OCI-LY3 (cell line): ENCODE measurements around the gene CFAP54.
"Not testable (repeated sequence)": the region's sequence is repeated elsewhere in the genome, so short reads cannot be mapped to it uniquely, and the experiment has no call there.

Source experiments
- EZH2phosphoT487 ChIP-seq: fragments of 200-600 bp; shearing (Covaris generic); IDR thresholded peaks from 2 replicates; pipeline ENCODE4 v1.6.1; 2018; ENCODE audit warnings: antibody characterized with exemption, mixed run types, low read depth
- TF ChIP-seq, protein P1 (sequence below): fragments of 200-600, 300-600 bp; sonication (generic); IDR thresholded peaks from 2 replicates; pipeline ENCODE4 v1.5.1; 2014; ENCODE audit warnings: antibody characterized with exemption, low read length, low read depth

DNA sequence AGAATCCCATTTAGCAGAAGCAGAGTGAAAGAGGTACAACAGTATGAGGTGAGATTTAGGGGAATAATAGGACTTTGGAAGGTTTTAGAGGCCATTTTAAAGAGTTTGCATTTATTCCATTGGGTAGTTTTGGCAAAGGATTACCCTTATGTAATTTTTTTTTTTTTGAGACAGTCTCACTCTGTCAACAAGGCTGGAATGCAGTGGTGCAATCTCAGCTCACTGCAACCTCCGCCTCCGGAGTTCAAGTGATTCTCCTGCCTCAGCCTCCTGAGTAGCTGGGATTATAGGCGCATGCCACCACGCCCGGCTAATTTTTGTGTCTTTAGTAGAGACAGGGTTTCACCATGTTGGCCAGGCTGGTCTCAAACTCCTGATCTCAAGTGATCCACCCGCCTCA, 4.8 kb downstream of the CFAP54 start:
- TF ChIP-seq, protein P1, sequence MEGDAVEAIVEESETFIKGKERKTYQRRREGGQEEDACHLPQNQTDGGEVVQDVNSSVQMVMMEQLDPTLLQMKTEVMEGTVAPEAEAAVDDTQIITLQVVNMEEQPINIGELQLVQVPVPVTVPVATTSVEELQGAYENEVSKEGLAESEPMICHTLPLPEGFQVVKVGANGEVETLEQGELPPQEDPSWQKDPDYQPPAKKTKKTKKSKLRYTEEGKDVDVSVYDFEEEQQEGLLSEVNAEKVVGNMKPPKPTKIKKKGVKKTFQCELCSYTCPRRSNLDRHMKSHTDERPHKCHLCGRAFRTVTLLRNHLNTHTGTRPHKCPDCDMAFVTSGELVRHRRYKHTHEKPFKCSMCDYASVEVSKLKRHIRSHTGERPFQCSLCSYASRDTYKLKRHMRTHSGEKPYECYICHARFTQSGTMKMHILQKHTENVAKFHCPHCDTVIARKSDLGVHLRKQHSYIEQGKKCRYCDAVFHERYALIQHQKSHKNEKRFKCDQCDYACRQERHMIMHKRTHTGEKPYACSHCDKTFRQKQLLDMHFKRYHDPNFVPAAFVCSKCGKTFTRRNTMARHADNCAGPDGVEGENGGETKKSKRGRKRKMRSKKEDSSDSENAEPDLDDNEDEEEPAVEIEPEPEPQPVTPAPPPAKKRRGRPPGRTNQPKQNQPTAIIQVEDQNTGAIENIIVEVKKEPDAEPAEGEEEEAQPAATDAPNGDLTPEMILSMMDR, result not testable (repeated sequence)
- not testable (repeated sequence) for TF ChIP-seq EZH2phosphoT487
